Fibroblast of skin of right biceps (primary cell): ENCODE results near the gene SLC37A4.
"Not testable (repeated sequence)": the region's sequence is repeated elsewhere in the genome, so short reads cannot be mapped to it uniquely, and the experiment has no call there.

Experiments
- DNase-seq: peaks from one replicate; pipeline ENCODE4 v3.0.0-alpha.2; 2013

Gene SLC37A4

DNA sequence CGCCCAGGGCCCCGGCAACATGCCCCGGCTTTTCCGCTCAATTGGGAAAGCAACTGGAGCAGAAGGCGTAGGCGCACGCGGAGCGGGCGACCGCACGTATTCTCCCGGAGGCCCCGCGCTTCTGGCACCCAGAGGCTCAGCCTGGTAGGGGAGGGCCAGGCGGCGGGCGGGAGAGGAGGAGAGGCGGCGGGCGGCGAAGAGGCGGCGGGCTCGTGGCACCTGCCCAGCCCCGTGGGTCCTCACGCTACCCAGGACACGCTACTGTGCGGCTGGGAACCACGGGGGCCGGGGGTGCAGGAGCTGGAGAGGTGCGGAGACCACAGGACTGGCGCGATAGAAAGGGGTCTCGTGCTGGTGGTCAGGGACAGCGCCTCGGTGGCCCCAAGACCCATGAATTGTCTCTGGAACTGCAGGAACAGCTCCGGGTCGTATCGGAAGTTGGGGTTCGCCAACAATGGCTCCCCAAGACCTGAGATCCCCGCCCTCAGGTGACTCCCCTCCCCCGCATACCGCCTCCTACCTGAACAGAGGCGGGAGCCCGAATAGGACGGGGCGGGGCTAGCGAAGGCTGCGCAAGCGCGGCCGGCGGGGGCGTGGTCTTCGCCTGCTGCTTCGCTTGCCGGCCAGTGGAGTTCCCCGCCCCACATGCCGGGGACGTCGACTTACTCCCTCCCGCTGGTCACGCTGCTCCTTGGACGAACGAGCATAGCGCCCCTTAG, at the start of gene SLC37A4:
Gene SLC37A4, minus strand, starts transcription at position 549 of the 719 bp plus-strand sequence.
- peak; percentile 96 for DNase-seq

DNA sequence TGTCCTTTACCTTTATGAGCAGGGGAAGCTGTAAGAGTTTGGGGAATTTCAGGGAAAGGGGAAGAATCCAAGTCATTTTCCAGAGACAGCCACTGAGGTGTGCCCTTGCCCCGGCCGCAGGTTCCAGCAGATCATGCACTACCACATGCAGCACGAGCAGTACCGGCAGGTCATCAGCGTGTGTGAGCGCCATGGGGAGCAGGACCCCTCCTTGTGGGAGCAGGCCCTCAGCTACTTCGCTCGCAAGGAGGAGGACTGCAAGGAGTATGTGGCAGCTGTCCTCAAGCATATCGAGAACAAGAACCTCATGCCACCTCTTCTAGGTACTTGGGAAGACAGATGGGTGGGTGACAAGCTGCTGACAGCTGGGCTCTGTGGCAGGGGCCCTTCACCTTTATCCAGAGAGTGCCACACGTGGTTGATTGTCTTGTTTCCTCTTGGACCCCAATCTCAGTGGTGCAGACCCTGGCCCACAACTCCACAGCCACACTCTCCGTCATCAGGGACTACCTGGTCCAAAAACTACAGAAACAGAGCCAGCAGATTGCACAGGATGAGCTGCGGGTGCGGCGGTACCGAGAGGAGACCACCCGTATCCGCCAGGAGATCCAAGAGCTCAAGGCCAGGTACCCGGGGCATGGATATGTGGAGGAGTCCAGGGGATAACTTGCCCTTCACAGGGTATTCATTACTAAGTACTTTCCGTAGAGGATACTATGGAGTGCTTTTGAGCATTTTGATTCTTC, 48.2 kb upstream of the SLC37A4 start:
- no peak for DNase-seq

- no peak for DNase-seq
Observed at GRCh38 chr11:119077839-119078238, 47.2 kb upstream of the SLC37A4 start.

DNA sequence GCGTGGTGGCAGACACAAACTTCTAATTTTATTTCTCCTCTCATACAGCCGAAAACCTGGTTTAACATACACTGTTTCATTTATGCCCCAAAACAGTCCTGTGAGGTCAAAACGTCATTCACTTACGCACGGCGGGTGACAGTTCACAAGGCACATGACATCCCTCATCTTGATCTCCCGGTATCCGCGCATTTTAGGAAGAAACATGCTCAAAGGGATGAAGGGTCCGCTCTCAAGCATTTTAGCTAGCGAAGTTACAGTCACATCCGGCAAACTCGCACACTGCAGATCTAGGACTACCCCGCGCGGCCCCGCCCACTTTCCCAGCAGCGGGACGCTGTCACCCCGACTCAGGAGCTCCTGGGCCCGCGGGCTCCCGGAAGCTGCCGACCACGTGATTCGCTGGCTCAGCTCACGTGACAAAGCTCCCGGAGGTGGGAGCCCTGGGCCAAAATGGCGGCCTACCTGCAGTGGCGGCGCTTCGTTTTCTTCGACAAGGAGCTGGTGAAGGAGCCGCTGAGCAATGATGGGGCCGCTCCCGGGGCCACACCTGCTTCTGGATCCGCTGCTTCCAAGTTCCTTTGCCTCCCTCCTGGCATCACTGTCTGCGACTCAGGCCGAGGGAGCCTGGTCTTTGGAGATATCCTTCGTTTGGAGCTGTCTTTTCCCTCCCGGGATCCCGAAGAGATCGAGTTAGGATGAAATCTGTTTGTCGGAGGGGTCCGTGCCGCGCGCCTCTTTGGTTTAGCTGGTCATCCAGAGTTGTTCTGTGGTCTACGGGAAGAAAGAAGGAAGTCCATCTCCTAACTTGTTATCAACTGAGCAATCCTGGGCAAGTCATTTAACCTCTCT, 36.9 kb upstream of the SLC37A4 start, which contains the start of gene VPS11:
Gene VPS11, plus strand, starts transcription at position 448 of the 852 bp plus-strand sequence. Its CDS starts 6 bp downstream, at position 454.
- DNase-seq: peak; percentile 96

GRCh38 chr11:119065369-119065768, 34.7 kb upstream of the SLC37A4 start:
- peak; percentile 31 for DNase-seq

GRCh38 chr11:119062779-119063178, 32.1 kb upstream of the SLC37A4 start:
- peak; percentile 49 for DNase-seq

DNA sequence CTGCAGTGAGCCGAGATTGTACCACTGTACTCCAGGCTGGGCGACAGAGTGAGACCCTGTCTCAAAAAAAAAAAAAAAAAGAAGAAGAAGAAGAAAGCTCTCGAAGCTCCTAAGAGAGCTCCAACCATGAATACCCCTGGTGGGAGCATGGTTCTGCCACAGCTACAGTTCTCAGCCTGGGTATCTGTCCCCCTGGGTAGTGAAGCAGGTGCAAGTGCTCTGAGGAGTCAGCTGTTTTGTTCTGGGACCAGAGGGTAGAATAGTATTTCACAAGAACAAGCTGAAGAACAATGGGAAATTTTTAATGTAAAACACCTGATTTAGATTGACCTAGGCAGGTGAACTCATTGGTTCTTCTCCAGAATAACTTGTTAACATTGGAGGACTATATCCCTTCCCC, 30.6 kb upstream of the SLC37A4 start:
- no peak for DNase-seq

DNA sequence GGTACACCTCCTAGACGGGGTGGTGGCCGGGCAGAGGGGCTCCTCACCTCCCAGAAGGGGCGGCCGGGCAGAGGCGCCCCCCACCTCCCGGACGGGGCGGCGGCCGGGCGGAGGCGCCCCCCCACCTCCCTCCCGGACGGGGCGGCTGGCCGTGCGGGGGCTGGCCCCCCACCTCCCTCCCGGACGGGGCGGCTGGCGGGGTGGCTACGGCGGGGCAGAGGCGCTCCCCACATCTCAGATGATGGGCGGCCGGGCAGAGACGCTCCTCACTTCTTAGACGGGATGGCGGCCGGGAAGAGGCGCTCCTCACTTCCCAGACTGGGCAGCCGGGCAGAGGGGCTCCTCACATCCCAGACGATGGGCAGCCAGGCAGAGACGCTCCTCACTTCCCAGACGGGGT, 28.5 kb upstream of the SLC37A4 start:
- DNase-seq: not testable (repeated sequence)

GRCh38 chr11:119057000-119057769, 26.5 kb upstream of the SLC37A4 start, which contains the start of gene HYOU1:
Gene HYOU1, minus strand, starts transcription at chr11:119057205. Its CDS starts 1,045 bp downstream, at chr11:119056160.
- peak; percentile 97 for DNase-seq

DNA sequence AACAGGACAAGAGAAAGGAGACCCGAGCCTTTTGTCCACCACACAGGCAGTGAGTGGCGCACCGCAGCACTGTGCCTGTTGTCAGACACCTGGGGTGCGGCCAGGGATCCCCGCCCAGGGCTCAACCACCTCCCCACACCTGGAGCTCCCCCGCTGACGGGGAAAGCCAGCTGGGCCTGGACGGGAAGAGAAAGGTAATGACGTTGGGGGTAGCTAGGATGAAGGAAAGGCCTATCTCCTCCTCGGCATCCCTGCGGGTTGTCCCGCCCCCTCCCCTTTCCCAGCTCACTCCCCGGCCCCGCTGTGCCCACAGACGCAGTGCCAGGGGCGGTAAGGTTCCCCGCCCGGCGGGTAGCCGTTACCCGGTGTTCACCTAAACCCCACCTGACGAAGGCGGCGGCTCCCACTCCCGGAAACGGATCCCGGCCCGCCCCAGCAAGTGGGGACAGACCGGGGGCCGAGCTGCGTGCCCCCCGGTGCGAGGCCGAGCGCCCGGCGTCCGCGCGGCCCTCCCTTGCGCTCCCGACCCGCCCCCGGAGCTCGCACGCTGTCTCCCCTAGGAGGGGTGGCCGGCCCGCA, 25.8 kb upstream of the SLC37A4 start:
- peak; percentile 8 for DNase-seq

GRCh38 chr11:119055901-119056300, 25.2 kb upstream of the SLC37A4 start:
- DNase-seq: peak; percentile 36

DNA sequence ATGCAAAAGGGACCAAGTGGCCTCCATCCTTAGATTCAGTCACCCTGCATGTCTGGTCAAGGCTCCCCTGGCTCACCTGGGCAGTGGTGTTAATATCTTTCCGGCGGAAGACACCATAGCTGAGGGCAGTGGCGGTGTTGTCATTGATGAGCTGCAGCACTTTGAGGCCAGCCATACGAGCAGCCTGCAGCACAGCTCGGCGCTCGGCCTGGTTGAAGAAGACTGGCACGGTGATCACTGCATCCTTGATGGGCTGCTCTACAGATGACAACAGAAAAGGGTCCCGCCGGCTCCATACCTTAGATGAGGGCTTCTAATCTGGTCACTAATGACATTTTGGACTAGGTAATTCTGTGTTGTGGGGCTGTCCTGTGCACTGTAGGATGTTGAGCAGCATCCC, 23.7 kb upstream of the SLC37A4 start:
- no peak for DNase-seq

DNA sequence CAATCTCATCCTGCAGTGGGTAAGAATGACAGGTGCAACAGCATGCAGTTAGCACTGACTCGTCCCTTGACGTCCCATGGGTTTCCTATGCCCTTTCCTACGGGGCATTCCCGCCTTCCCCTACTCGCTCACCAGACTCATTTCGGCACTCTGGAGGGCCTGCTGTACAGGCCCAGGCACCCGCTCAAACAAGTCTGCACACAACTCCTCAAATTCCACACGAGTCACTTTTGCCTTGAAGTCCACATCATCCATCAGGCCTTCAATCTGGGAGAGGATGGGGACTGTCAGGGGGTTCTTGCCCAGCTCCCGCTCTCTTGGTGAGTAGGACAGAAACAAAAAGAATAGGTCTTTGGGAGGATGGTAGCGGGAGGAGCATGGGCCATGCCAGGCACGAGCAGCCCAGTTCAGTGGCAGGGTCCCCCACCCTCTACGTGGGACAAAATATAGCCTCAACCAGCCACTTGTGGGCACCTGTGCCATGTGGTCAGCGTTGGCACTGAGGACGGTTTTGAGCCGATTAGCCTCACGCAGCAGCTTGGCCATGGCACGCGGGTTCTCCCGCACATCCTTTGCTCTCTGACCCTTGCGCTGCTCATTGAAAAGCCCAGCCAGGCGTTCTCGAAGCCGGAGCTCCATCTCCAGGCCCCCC, 21.6 kb upstream of the SLC37A4 start:
- no peak for DNase-seq

GRCh38 chr11:119051440-119052162, 20.9 kb upstream of the SLC37A4 start:
- no peak for DNase-seq

- no peak for DNase-seq
Observed at GRCh38 chr11:119049081-119049480, 18.4 kb upstream of the SLC37A4 start.

- DNase-seq: no peak
Observed at GRCh38 chr11:119048644-119049043, 18.0 kb upstream of the SLC37A4 start.

GRCh38 chr11:119047205-119047604, 16.5 kb upstream of the SLC37A4 start:
- no peak for DNase-seq

- DNase-seq: no peak
Observed at GRCh38 chr11:119046489-119046888, 15.8 kb upstream of the SLC37A4 start.

- DNase-seq: no peak
Observed at GRCh38 chr11:119044708-119045107, 14.0 kb upstream of the SLC37A4 start.

DNA sequence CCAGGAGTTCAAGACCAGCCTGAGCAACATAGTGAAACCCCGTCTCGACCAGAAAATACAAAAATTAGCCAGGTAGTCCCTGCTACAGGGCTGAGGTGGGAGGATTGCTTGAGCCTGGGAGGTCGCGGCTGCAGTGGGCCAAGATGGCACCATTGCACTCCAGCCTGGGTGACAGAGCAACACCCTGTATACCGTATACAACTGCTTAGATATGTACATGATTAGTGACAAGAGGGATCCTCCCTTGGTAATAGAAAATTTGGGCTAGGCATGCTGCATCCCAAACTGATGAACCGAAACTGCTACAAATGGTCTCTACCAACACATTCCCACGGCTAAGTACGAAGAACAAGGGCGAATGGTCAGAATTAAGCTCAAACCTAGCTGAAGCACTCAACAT, 12.2 kb upstream of the SLC37A4 start:
- DNase-seq: no peak
